IPS-NIHi11 (cell line): ENCODE results near the gene DNHD1.

Experiments
- DNase-seq: peaks from one replicate; pipeline ENCODE4 v3.0.0; 2012; ENCODE audit warnings: mixed read lengths, low spot score

The DNHD1 gene

GRCh38 chr11:6565325-6565724 lies 68.2 kb downstream of the DNHD1 start:
- DNase-seq: no peak

GRCh38 chr11:6565988-6566703 lies 69.1 kb downstream of the DNHD1 start:
- DNase-seq: no peak

- no peak for DNase-seq
Observed at GRCh38 chr11:6566704-6567370, 69.8 kb downstream of the DNHD1 start.

- DNase-seq: no peak
Observed at GRCh38 chr11:6567371-6567745, 70.3 kb downstream of the DNHD1 start.

GRCh38 chr11:6568191-6568918 lies 71.3 kb downstream of the DNHD1 start:
- peak; percentile 78 for DNase-seq

GRCh38 chr11:6569706-6570105 lies 72.6 kb downstream of the DNHD1 start:
- no peak for DNase-seq

GRCh38 chr11:6570691-6571427 lies 73.8 kb downstream of the DNHD1 start:
- no peak for DNase-seq

GRCh38 chr11:6571434-6572008 lies 74.4 kb downstream of the DNHD1 start:
- no peak for DNase-seq

- DNase-seq: no peak
Observed at GRCh38 chr11:6572215-6572614, 75.1 kb downstream of the DNHD1 start.

- DNase-seq: no peak
Observed at GRCh38 chr11:6574816-6575715, 78.0 kb downstream of the DNHD1 start.

- no peak for DNase-seq
Observed at GRCh38 chr11:6576471-6577373, 79.6 kb downstream of the DNHD1 start.

- no peak for DNase-seq
Observed at GRCh38 chr11:6578134-6578533, 81.1 kb downstream of the DNHD1 start.

- no peak for DNase-seq
Observed at GRCh38 chr11:6579681-6580080, 82.6 kb downstream of the DNHD1 start.

- no peak for DNase-seq
Observed at GRCh38 chr11:6583584-6583983, 86.5 kb downstream of the DNHD1 start.

GRCh38 chr11:6584528-6584927 lies 87.4 kb downstream of the DNHD1 start:
- no peak for DNase-seq

- DNase-seq: no peak
Observed at GRCh38 chr11:6586434-6587359, 89.6 kb downstream of the DNHD1 start.

GRCh38 chr11:6587360-6587953 lies 90.4 kb downstream of the DNHD1 start:
- no peak for DNase-seq

- no peak for DNase-seq
Observed at GRCh38 chr11:6588018-6588417, 90.9 kb downstream of the DNHD1 start.
